ENCODE data around the gene NAB1.

The NAB1 gene

GRCh38 chr2:190637903-190638618, 10.8 kb upstream of the NAB1 start:
- DNase-seq: no peak

GRCh38 chr2:190640117-190640516, 8.8 kb upstream of the NAB1 start:
- DNase-seq: no peak

- no peak for DNase-seq
Observed at GRCh38 chr2:190641469-190641868, 7.4 kb upstream of the NAB1 start.

GRCh38 chr2:190646780-190647522, 1.9 kb upstream of the NAB1 start:
- DNase-seq: no peak

- DNase-seq: peak; percentile 93
Observed at GRCh38 chr2:190648289-190649034, 421 bp upstream of the NAB1 start.

GRCh38 chr2:190649798-190650390, 1.0 kb downstream of the NAB1 start:
- DNase-seq: peak; percentile 50

GRCh38 chr2:190651413-190651812, 2.5 kb downstream of the NAB1 start:
- DNase-seq: no peak

- DNase-seq: no peak
Observed at GRCh38 chr2:190653231-190653630, 4.3 kb downstream of the NAB1 start.

- DNase-seq: no peak
Observed at GRCh38 chr2:190653931-190654330, 5.0 kb downstream of the NAB1 start.

- DNase-seq: no peak
Observed at GRCh38 chr2:190655113-190655512, 6.2 kb downstream of the NAB1 start.

- no peak for DNase-seq
Observed at GRCh38 chr2:190655570-190655969, 6.7 kb downstream of the NAB1 start.

- DNase-seq: no peak
Observed at GRCh38 chr2:190656301-190656700, 7.4 kb downstream of the NAB1 start.

- DNase-seq: no peak
Observed at GRCh38 chr2:190657474-190658255, 8.8 kb downstream of the NAB1 start.

GRCh38 chr2:190659553-190659952, 10.7 kb downstream of the NAB1 start:
- no peak for DNase-seq

- no peak for DNase-seq
Observed at GRCh38 chr2:190662754-190663153, 13.9 kb downstream of the NAB1 start.

GRCh38 chr2:190663348-190663747, 14.5 kb downstream of the NAB1 start:
- DNase-seq: no peak

- DNase-seq: no peak
Observed at GRCh38 chr2:190663839-190664238, 15.0 kb downstream of the NAB1 start.

- no peak for DNase-seq
Observed at GRCh38 chr2:190664240-190664639, 15.4 kb downstream of the NAB1 start.

- DNase-seq: no peak
Observed at GRCh38 chr2:190666895-190667294, 18.0 kb downstream of the NAB1 start.

- DNase-seq: no peak
Observed at GRCh38 chr2:190668892-190669291, 20.0 kb downstream of the NAB1 start.

- DNase-seq: no peak
Observed at GRCh38 chr2:190670182-190670946, 21.5 kb downstream of the NAB1 start.
